H54 (cell line): ENCODE results near the gene GAD1.

Source experiments
- DNase-seq: peaks from one replicate; pipeline ENCODE4 v3.0.0; 2011; ENCODE audit warnings: low spot score, mixed read lengths; ENCODE audit not compliant: insufficient read length
- FAIRE-seq: peaks from 3 replicates; lab custom pipeline; 2011; peaks lifted over from hg19 to GRCh38; lab: Jason Lieb, UNC
- POLR2A ChIP-seq: IDR thresholded peaks from 2 replicates; pipeline ENCODE4 v1.6.1; 2011; ENCODE audit warnings: low read depth, mild to moderate bottlenecking, low read length

GAD1 gene

GRCh38 chr2:170816504-170817092, at the start of gene GAD1:
Gene GAD1, plus strand, starts transcription at chr2:170816887. Its CDS starts 1,705 bp downstream, at chr2:170818592.
- TF ChIP-seq POLR2A = no peak
- no peak for FAIRE-seq
- peak; percentile 91 for DNase-seq

- no peak for TF ChIP-seq POLR2A
- FAIRE-seq (peak; percentile 57), DNase-seq (peak; percentile 34)
Measured at GRCh38 chr2:170770008-170770605, 46.6 kb upstream of the GAD1 start, which contains the start of gene ERICH2. Gene ERICH2, plus strand, starts transcription at chr2:170770378. Its CDS starts 304 bp downstream, at chr2:170770682.

- peak; percentile 76 for DNase-seq
- TF ChIP-seq POLR2A = no peak
- no peak for FAIRE-seq
Measured at GRCh38 chr2:170770606-170771420, 45.9 kb upstream of the GAD1 start.

GRCh38 chr2:170771421-170771937, 45.2 kb upstream of the GAD1 start:
- FAIRE-seq (no peak), DNase-seq (no peak)
- no peak for TF ChIP-seq POLR2A

- FAIRE-seq (no peak), DNase-seq (no peak)
- TF ChIP-seq POLR2A = no peak
Measured at GRCh38 chr2:170772295-170772694, 44.4 kb upstream of the GAD1 start.

- FAIRE-seq (no peak), DNase-seq (no peak)
- TF ChIP-seq POLR2A = no peak
Measured at GRCh38 chr2:170774074-170774473, 42.6 kb upstream of the GAD1 start.

- no peak for TF ChIP-seq POLR2A
- no peak for DNase-seq
- FAIRE-seq = no peak
Measured at GRCh38 chr2:170778900-170779299, 37.8 kb upstream of the GAD1 start.

- no peak for FAIRE-seq
- no peak for DNase-seq
- no peak for TF ChIP-seq POLR2A
Measured at GRCh38 chr2:170779304-170779703, 37.4 kb upstream of the GAD1 start.

GRCh38 chr2:170782673-170783072, 34.0 kb upstream of the GAD1 start:
- no peak for TF ChIP-seq POLR2A
- FAIRE-seq (no peak), DNase-seq (no peak)

- DNase-seq (no peak), FAIRE-seq (no peak)
- TF ChIP-seq POLR2A = no peak
Measured at GRCh38 chr2:170783549-170783948, 33.1 kb upstream of the GAD1 start.

- DNase-seq = no peak
- FAIRE-seq = no peak
- TF ChIP-seq POLR2A = no peak
Measured at GRCh38 chr2:170798996-170799395, 17.7 kb upstream of the GAD1 start.

- FAIRE-seq = no peak
- no peak for TF ChIP-seq POLR2A
Measured at GRCh38 chr2:170806548-170806947, 10.1 kb upstream of the GAD1 start.

GRCh38 chr2:170812710-170813600, 3.7 kb upstream of the GAD1 start:
- peak; percentile 30 for FAIRE-seq
- TF ChIP-seq POLR2A = no peak
- peak; percentile 56 for DNase-seq

More at GRCh38 chr2:170806548-170806947, 10.1 kb upstream of the GAD1 start:
- DNase-seq = no peak
